CD14-positive monocyte (primary cell): ENCODE results near the gene FAM13C. TPM values are rescaled to one million over a fixed set of nuclear protein-coding genes. Genes with fewer than 3 reads are reported as not detected.

Source experiments
- DNase-seq, 3 donors: peaks; one replicate each; pipeline ENCODE4 v3.0.0-alpha.2; 2011 to 2022
- H2AFZ ChIP-seq: 2 replicates; pipeline ENCODE4 v1.6.0; 2012; ENCODE audit warnings: mild to moderate bottlenecking, low read depth, low read length, inconsistent platforms; ENCODE audit not compliant: insufficient read depth, poor library complexity, severe bottlenecking
- H3K27ac ChIP-seq, 2 donors: 1 replicate in 1 of 2; 2 replicates in 1 of 2; pipeline ENCODE4 v1.5.1; 2012 to 2013; ENCODE audit warnings: low read length in 2 of 2, control low read depth in 1 of 2, inconsistent platforms in 1 of 2, low read depth in 1 of 2, mild to moderate bottlenecking in 1 of 2
- H3K27me3 ChIP-seq, 2 donors: one replicate each; pipeline versions ENCODE4 v1.6.0 to v1.6.1; 2011 to 2013; ENCODE audit warnings: low read length in 2 of 2; ENCODE audit not compliant: control insufficient read depth in 2 of 2, insufficient read depth in 2 of 2
- H3K36me3 ChIP-seq, 2 donors: replicated peaks in 1 of 2; 1 replicate in 1 of 2; 2 replicates in 1 of 2; pipeline versions ENCODE4 v1.5.1 to v1.6.1; 2012 to 2013; ENCODE audit warnings: low read length in 2 of 2, control low read depth in 1 of 2, inconsistent platforms in 1 of 2, mild to moderate bottlenecking in 1 of 2; ENCODE audit not compliant: insufficient read depth in 2 of 2, control insufficient read depth in 1 of 2
- H3K4me1 ChIP-seq, 2 donors: 1 replicate in 1 of 2; 2 replicates in 1 of 2; pipeline versions ENCODE4 v1.5.1 to v1.6.1; 2012 to 2013; ENCODE audit warnings: low read length in 2 of 2, control low read depth in 1 of 2, inconsistent platforms in 1 of 2, mild to moderate bottlenecking in 1 of 2, moderate library complexity in 1 of 2; ENCODE audit not compliant: insufficient read depth in 2 of 2, control insufficient read depth in 1 of 2
- H3K4me2 ChIP-seq: replicated peaks from 2 replicates; pipeline ENCODE3; 2012; ENCODE audit warnings: low read length, moderate library complexity, mild to moderate bottlenecking; ENCODE audit not compliant: poor library complexity, severe bottlenecking; ENCODE audit errors: extremely low read depth
- H3K4me3 ChIP-seq, 3 experiments: fragments of 200-600 bp in 1 of 3; sonication (generic) in 1 of 3; replicated peaks in 1 of 3; 1 replicate in 2 of 3; 2 replicates in 1 of 3; pipeline ENCODE4 v1.5.1; 2011 to 2013; ENCODE audit warnings: low read length in 3 of 3, mild to moderate bottlenecking in 3 of 3, control low read depth in 2 of 3, low read depth in 2 of 3, inconsistent platforms in 1 of 3, moderate library complexity in 1 of 3
- H3K79me2 ChIP-seq: 2 replicates; pipeline ENCODE4 v1.6.0; 2012; ENCODE audit warnings: mild to moderate bottlenecking, control low read depth, inconsistent platforms, low read length, moderate library complexity; ENCODE audit not compliant: insufficient read depth
- H3K9ac ChIP-seq: 2 replicates; pipeline ENCODE4 v1.6.0; 2017; ENCODE audit warnings: low read length, mild to moderate bottlenecking; ENCODE audit not compliant: insufficient read depth, poor library complexity, severe bottlenecking
- H3K9me3 ChIP-seq, 2 donors: replicated peaks in 1 of 2; 1 replicate in 1 of 2; 2 replicates in 1 of 2; pipeline versions ENCODE4 v1.5.1 to v1.6.1; 2012 to 2013; ENCODE audit warnings: low read length in 2 of 2, control low read depth in 1 of 2; ENCODE audit not compliant: control insufficient read depth in 1 of 2, insufficient read depth in 1 of 2
- H4K20me1 ChIP-seq: 2 replicates; pipeline ENCODE4 v1.6.0; 2012; ENCODE audit warnings: mild to moderate bottlenecking, low read length, control low read depth, moderate library complexity; ENCODE audit not compliant: insufficient read depth
- H3K27ac Mint-ChIP-seq, 7 donors: one replicate each; pipeline ENCODE4 v1.8.0; 2020; ENCODE audit warnings: mild to moderate bottlenecking in 7 of 7, mixed read lengths in 7 of 7, moderate library complexity in 6 of 7, inconsistent platforms in 2 of 7
- H3K27me3 Mint-ChIP-seq, 3 donors: one replicate each; pipeline ENCODE4 v1.8.0; 2021 to 2022; ENCODE audit warnings: low read depth in 3 of 3, mild to moderate bottlenecking in 3 of 3, mixed read lengths in 3 of 3, moderate library complexity in 3 of 3, inconsistent platforms in 1 of 3
- H3K36me3 Mint-ChIP-seq, 2 donors: one replicate each; pipeline ENCODE4 v1.8.0; 2020; ENCODE audit warnings: mixed read lengths in 2 of 2, inconsistent platforms in 1 of 2, mild to moderate bottlenecking in 1 of 2
- H3K4me1 Mint-ChIP-seq: one replicate; pipeline ENCODE4 v1.8.0; 2020; ENCODE audit warnings: mild to moderate bottlenecking, mixed read lengths
- H3K4me3 Mint-ChIP-seq, 2 donors: one replicate each; pipeline ENCODE4 v1.8.0; 2020; ENCODE audit warnings: mild to moderate bottlenecking in 2 of 2, mixed read lengths in 2 of 2, moderate library complexity in 1 of 2
- H3K9me3 Mint-ChIP-seq, 7 donors: one replicate each; pipeline ENCODE4 v1.8.0; 2020 to 2022; ENCODE audit warnings: mixed read lengths in 7 of 7, mild to moderate bottlenecking in 6 of 7, moderate library complexity in 6 of 7, inconsistent platforms in 2 of 7
- WGBS: methylation state at CpG from one replicate; pipeline ENCODE4 v1.1.5; 2013; ENCODE audit warnings: missing lambda C conversion rate; ENCODE audit not compliant: insufficient coverage; 5-methylcytosine and 5-hydroxymethylcytosine counted together
- intact Hi-C, 2 donors: fragments of 100-400 bp; cut with micrococcal nuclease; formaldehyde crosslinking; loops; one replicate each; pipeline versions ENCODE4 v1.15.0 to v1.15.1; 2023
- polyA plus RNA-seq, 3 donors: library from polyadenylated mRNA; depleted of rRNA in 1 of 3; unstranded in 2 of 3; stranded (reverse) in 1 of 3; fragments of 300-500 nt in 2 of 3; fragments of >200 nt in 1 of 3; fragmentation: Illumina TruSeq in 2 of 3; gene quantifications; 1 replicate in 2 of 3; 2 replicates in 1 of 3; pipeline ENCODE4 v1.2.3, GENCODE V29; 2012 to 2021
- TF ChIP-seq, protein P1 (sequence below): fragments of 200-600 bp; IDR thresholded peaks from one replicate; pipeline ENCODE4 v1.8.0; 2022; ENCODE audit warnings: antibody characterized with exemption, mild to moderate bottlenecking

The FAM13C gene
- polyA plus RNA-seq, 3 donors = not detected

DNA sequence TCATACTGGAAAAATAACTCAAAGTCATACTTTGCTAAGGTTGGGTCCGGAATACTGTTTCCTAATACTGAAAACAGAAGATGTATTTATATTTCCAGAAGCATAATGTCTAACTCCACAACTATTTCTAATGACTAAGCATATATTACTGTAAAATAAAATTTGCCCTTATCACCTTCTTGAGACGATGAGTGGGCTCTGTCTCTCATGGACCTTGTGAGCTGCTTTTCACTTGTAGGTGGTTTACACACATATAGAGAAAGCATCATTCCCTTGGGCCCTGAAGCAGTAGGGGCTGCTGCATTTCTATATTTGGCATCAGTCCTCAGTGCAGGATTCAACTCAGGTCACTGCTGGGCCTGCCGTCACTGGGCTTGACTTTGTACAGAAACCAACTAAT lies 10.7 kb upstream of the FAM13C start:
- Histone ChIP-seq H3K4me2 (no peak overlapping the region), H3K4me1 (no peaks in the 10 kb centered on the region), H3K27ac (no peak overlapping the region), H3K36me3 (no peaks in the 10 kb centered on the region), H3K4me3 (no peak overlapping the region), H2AFZ (no peak overlapping the region), H4K20me1 (no peaks in the 10 kb centered on the region), H3K79me2 (no peaks in the 10 kb centered on the region), H3K9me3 (peaks cover 0 to 2% of the 10 kb centered on the region in 2 donors), H3K9ac (no peak overlapping the region), H3K27me3 (no peaks in the 10 kb centered on the region)
- peaks cover 0 to 4% (median 3%) of the 10 kb centered on the region in 7 donors for H3K9me3 Mint-ChIP-seq
- no peak overlapping the region for H3K4me3 Mint-ChIP-seq
- no CpG with 5 or more reads among the region's 3 CpGs for WGBS
- intact Hi-C loops = no loop called here
- H3K27ac Mint-ChIP-seq = no peak overlapping the region
- H3K27me3 Mint-ChIP-seq = peaks cover 0 to 2% (median 0%) of the 10 kb centered on the region in 3 donors
- H3K36me3 Mint-ChIP-seq = no peaks in the 10 kb centered on the region
- DNase-seq = no peak
- TF ChIP-seq, protein P1, sequence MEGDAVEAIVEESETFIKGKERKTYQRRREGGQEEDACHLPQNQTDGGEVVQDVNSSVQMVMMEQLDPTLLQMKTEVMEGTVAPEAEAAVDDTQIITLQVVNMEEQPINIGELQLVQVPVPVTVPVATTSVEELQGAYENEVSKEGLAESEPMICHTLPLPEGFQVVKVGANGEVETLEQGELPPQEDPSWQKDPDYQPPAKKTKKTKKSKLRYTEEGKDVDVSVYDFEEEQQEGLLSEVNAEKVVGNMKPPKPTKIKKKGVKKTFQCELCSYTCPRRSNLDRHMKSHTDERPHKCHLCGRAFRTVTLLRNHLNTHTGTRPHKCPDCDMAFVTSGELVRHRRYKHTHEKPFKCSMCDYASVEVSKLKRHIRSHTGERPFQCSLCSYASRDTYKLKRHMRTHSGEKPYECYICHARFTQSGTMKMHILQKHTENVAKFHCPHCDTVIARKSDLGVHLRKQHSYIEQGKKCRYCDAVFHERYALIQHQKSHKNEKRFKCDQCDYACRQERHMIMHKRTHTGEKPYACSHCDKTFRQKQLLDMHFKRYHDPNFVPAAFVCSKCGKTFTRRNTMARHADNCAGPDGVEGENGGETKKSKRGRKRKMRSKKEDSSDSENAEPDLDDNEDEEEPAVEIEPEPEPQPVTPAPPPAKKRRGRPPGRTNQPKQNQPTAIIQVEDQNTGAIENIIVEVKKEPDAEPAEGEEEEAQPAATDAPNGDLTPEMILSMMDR = no peak
- no peaks in the 10 kb centered on the region for H3K4me1 Mint-ChIP-seq

DNA sequence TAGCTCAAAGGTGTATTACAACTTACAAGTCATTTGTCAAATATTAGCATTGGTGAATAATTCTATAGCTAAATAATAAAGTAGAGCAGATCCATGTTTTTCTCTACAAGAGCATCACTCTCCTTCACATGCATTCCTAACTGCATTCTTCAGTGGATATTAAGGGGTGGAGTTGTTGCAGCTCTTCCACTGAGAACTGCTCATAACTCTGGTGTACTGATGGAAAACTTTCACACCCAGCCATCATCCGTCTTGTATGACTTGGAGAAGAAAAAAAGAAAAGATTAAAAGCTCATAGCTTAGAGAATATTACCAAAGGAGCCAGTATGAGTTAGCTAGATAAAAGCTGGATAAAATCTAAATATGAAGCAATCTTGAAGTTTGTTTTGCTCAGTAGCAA lies 10.2 kb upstream of the FAM13C start:
- WGBS = no CpG with 5 or more reads among the region's 1 CpG
- peaks cover 0 to 4% (median 3%) of the 10 kb centered on the region in 7 donors for H3K9me3 Mint-ChIP-seq
- Histone ChIP-seq H3K27ac (no peak overlapping the region), H3K9me3 (peaks cover 0 to 2% of the 10 kb centered on the region in 2 donors), H4K20me1 (no peaks in the 10 kb centered on the region), H3K27me3 (no peaks in the 10 kb centered on the region), H3K36me3 (no peaks in the 10 kb centered on the region), H3K4me1 (no peaks in the 10 kb centered on the region), H2AFZ (no peak overlapping the region), H3K79me2 (no peaks in the 10 kb centered on the region), H3K9ac (no peak overlapping the region), H3K4me3 (no peak overlapping the region), H3K4me2 (no peak overlapping the region)
- no peak overlapping the region for H3K4me3 Mint-ChIP-seq
- H3K27me3 Mint-ChIP-seq = peaks cover 0 to 2% (median 0%) of the 10 kb centered on the region in 3 donors
- TF ChIP-seq, protein P1 = no peak
- intact Hi-C loops = no loop called here
- DNase-seq = no peak
- H3K36me3 Mint-ChIP-seq = no peaks in the 10 kb centered on the region
- H3K27ac Mint-ChIP-seq = no peak overlapping the region
- no peaks in the 10 kb centered on the region for H3K4me1 Mint-ChIP-seq
